Liver (tissue), 9 donors: Measurements from ENCODE around the gene MYO3B. TPM values are rescaled to one million over a fixed set of nuclear protein-coding genes. Genes with fewer than 3 reads are reported as not detected.

Experiments
- DNase-seq: peaks from one replicate; pipeline ENCODE4 v3.0.0-alpha.2; 2017; ENCODE audit warnings: low spot score
- H3K27ac ChIP-seq, 2 donors: one replicate each; pipeline ENCODE4 v1.7.0; 2013; ENCODE audit warnings: inconsistent platforms in 2 of 2, low read length in 2 of 2, control low read depth in 1 of 2, low read depth in 1 of 2, mild to moderate bottlenecking in 1 of 2
- H3K27me3 ChIP-seq, 4 donors: one replicate each; pipeline versions ENCODE4 v1.6.1 to v1.7.0; 2013; ENCODE audit warnings: low read length in 3 of 4, inconsistent platforms in 1 of 4, mild to moderate bottlenecking in 1 of 4, moderate library complexity in 1 of 4; ENCODE audit not compliant: control insufficient read depth in 4 of 4, insufficient read depth in 4 of 4
- H3K36me3 ChIP-seq, 4 donors: one replicate each; pipeline versions ENCODE4 v1.6.1 to v1.7.0; 2013; ENCODE audit warnings: low read length in 3 of 4, mild to moderate bottlenecking in 3 of 4, low read depth in 1 of 4, moderate library complexity in 1 of 4; ENCODE audit not compliant: control insufficient read depth in 4 of 4, insufficient read depth in 3 of 4
- H3K4me1 ChIP-seq, 4 donors: one replicate each; pipeline versions ENCODE4 v1.6.1 to v1.7.0; 2013; ENCODE audit warnings: low read length in 3 of 4, mild to moderate bottlenecking in 3 of 4, moderate library complexity in 1 of 4; ENCODE audit not compliant: control insufficient read depth in 4 of 4, insufficient read depth in 4 of 4
- H3K4me3 ChIP-seq, 3 donors: one replicate each; pipeline versions ENCODE4 v1.6.1 to v1.7.0; 2013; ENCODE audit warnings: low read length in 3 of 3, control low read depth in 1 of 3, low read depth in 1 of 3, mild to moderate bottlenecking in 1 of 3
- H3K9ac ChIP-seq, 2 donors: one replicate each; pipeline ENCODE4 v1.7.0; 2013; ENCODE audit warnings: low read length in 2 of 2, mild to moderate bottlenecking in 2 of 2, moderate library complexity in 2 of 2, control low read depth in 1 of 2, low read depth in 1 of 2
- H3K9me3 ChIP-seq, 4 donors: one replicate each; pipeline versions ENCODE4 v1.6.1 to v1.7.0; 2013; ENCODE audit warnings: low read length in 3 of 4; ENCODE audit not compliant: control insufficient read depth in 4 of 4
- ATF3 ChIP-seq: IDR thresholded peaks from 2 replicates; pipeline ENCODE4 v1.6.1; 2016; ENCODE audit warnings: antibody characterized with exemption
- EGR1 ChIP-seq, 2 donors: IDR thresholded peaks; 2 replicates each; pipeline ENCODE4 v1.6.1; 2016 to 2018; ENCODE audit warnings: antibody characterized with exemption in 2 of 2, low read depth in 2 of 2
- FOXA1 ChIP-seq: IDR thresholded peaks from 2 replicates; pipeline ENCODE4 v1.6.1; 2016; ENCODE audit warnings: antibody characterized with exemption
- FOXA2 ChIP-seq: IDR thresholded peaks from 2 replicates; pipeline ENCODE4 v1.6.1; 2016; ENCODE audit warnings: antibody characterized with exemption
- GABPA ChIP-seq, 2 donors: IDR thresholded peaks in 1 of 2; conservative IDR thresholded peaks in 1 of 2; 2 replicates each; pipeline ENCODE4 v1.6.1; 2016; ENCODE audit warnings: antibody characterized with exemption in 2 of 2, mild to moderate bottlenecking in 1 of 2, moderate library complexity in 1 of 2
- HNF4A ChIP-seq, 2 donors: conservative IDR thresholded peaks; 2 replicates each; pipeline ENCODE4 v1.6.1; 2016; ENCODE audit warnings: antibody characterized with exemption in 2 of 2, mild to moderate bottlenecking in 2 of 2
- HNF4G ChIP-seq: IDR thresholded peaks from 2 replicates; pipeline ENCODE4 v1.6.1; 2016; ENCODE audit warnings: antibody characterized with exemption
- JUND ChIP-seq, 2 donors: IDR thresholded peaks; 2 replicates each; pipeline ENCODE4 v1.6.1; 2016; ENCODE audit warnings: antibody characterized with exemption in 2 of 2
- NR2F2 ChIP-seq: IDR thresholded peaks from 2 replicates; pipeline ENCODE4 v1.6.1; 2016; ENCODE audit warnings: antibody characterized with exemption
- RAD21 ChIP-seq, 2 donors: IDR thresholded peaks; 2 replicates each; pipeline ENCODE4 v1.6.1; 2016; ENCODE audit warnings: antibody characterized with exemption in 2 of 2, mild to moderate bottlenecking in 2 of 2
- REST ChIP-seq: IDR thresholded peaks from 2 replicates; pipeline ENCODE4 v1.6.1; 2016; ENCODE audit warnings: antibody characterized with exemption, mild to moderate bottlenecking
- RXRA ChIP-seq, 2 donors: IDR thresholded peaks; 2 replicates each; pipeline ENCODE4 v1.6.1; 2017 to 2018; ENCODE audit warnings: antibody characterized with exemption in 2 of 2, mild to moderate bottlenecking in 1 of 2
- SP1 ChIP-seq: IDR thresholded peaks from 2 replicates; pipeline ENCODE4 v1.6.1; 2018; ENCODE audit warnings: antibody characterized with exemption, mild to moderate bottlenecking
- TAF1 ChIP-seq: conservative IDR thresholded peaks from 2 replicates; pipeline ENCODE4 v1.6.1; 2016; ENCODE audit warnings: antibody characterized with exemption, mild to moderate bottlenecking
- YY1 ChIP-seq: IDR thresholded peaks from 2 replicates; pipeline ENCODE4 v1.6.1; 2016; ENCODE audit warnings: antibody characterized with exemption, mild to moderate bottlenecking
- WGBS: extraction: QIAGEN DNeasy Blood & Tissue Kit; methylation state at CpG from one replicate; pipeline ENCODE4 v1.1.7; 2013; 5-methylcytosine and 5-hydroxymethylcytosine counted together
- polyA plus RNA-seq, 2 donors: library from polyadenylated mRNA; stranded (reverse) in 1 of 2; unstranded in 1 of 2; fragments of 200-250 nt in 1 of 2; fragments of >200 nt in 1 of 2; fragmentation: Nextera tagmentation in 1 of 2; extraction: Ambion mirVana in 1 of 2; gene quantifications; one replicate each; pipeline versions ENCODE4 v1.2.1 to v1.2.3, GENCODE V29; 2013 to 2015
- total RNA-seq, 2 donors: library from RNA; depleted of rRNA; stranded (reverse); fragments of >200 nt; gene quantifications; one replicate each; pipeline ENCODE4 v1.2.3, GENCODE V29; 2014
- TF ChIP-seq, protein P1 (sequence below): IDR thresholded peaks from 2 replicates; pipeline ENCODE4 v1.6.1; 2016; ENCODE audit warnings: antibody characterized with exemption
- TF ChIP-seq, protein P2 (sequence below): IDR thresholded peaks from 2 replicates; pipeline ENCODE4 v1.6.1; 2016; ENCODE audit warnings: antibody characterized with exemption
- TF ChIP-seq, protein P3 (sequence below): fragments of 150-350 bp; IDR thresholded peaks from 2 replicates; pipeline ENCODE4 v1.5.1; 2017; ENCODE audit warnings: improper control_type of control experiment, low read depth, low read length; ENCODE audit not compliant: missing input control
- donor health status: healthy.
- donor health status: healthy.
- donor health status: healthy.
- donor health status: healthy.
- donor health status: healthy.

The MYO3B gene
- total and polyA plus RNA-seq, 4 donors, result under 0.01 to 0.05 TPM; not detected in 2

GRCh38 chr2:170405326-170405725 lies 227.4 kb downstream of the MYO3B start:
- Histone ChIP-seq H3K27me3 (no peaks in the 10 kb centered on the region), H3K4me3 (no peak overlapping the region), H3K36me3 (no peaks in the 10 kb centered on the region), H3K27ac (no peak overlapping the region), H3K9me3 (no peaks in the 10 kb centered on the region), H3K4me1 (peaks cover 0 to 3% (median under 1%) of the 10 kb centered on the region in 4 donors), H3K9ac (no peak overlapping the region)
- 83% methylated on average over 2 of the region's 2 CpGs for WGBS
- TF ChIP-seq HNF4A (conservative IDR thresholded peaks at IDR 0.05), result no peak
- TF ChIP-seq YY1, result no peak
- no peak for TF ChIP-seq EGR1 (IDR thresholded peaks at IDR 0.05; ENCODE audit: low read depth in 2 of 2)
- no peak for TF ChIP-seq TAF1
- DNase-seq, result no peak

- WGBS, result 37% methylated on average over 6 of the region's 6 CpGs
- no peaks in the 10 kb centered on the region for H3K9me3 ChIP-seq
- DNase-seq, result no peak
- no peak overlapping the region for H3K9ac ChIP-seq
- H3K4me3 ChIP-seq, result no peak overlapping the region
- H3K27me3 ChIP-seq, result no peaks in the 10 kb centered on the region
- TF ChIP-seq REST (no peak), YY1 (no peak), HNF4G (no peak), SP1 (no peak), GABPA (IDR thresholded peaks at IDR 0.05 in 1 of 2, conservative IDR thresholded peaks at IDR 0.05 in 1 of 2) (no peak), FOXA1 (no peak), RAD21 (IDR thresholded peaks at IDR 0.05) (no peak), RXRA (IDR thresholded peaks at IDR 0.05) (no peak), JUND (IDR thresholded peaks at IDR 0.05) (no peak), EGR1 (IDR thresholded peaks at IDR 0.05; ENCODE audit: low read depth in 2 of 2) (no peak), FOXA2 (no peak), TAF1 (no peak), NR2F2 (no peak), ATF3 (no peak), HNF4A (conservative IDR thresholded peaks at IDR 0.05) (no peak)
- TF ChIP-seq, protein P1, sequence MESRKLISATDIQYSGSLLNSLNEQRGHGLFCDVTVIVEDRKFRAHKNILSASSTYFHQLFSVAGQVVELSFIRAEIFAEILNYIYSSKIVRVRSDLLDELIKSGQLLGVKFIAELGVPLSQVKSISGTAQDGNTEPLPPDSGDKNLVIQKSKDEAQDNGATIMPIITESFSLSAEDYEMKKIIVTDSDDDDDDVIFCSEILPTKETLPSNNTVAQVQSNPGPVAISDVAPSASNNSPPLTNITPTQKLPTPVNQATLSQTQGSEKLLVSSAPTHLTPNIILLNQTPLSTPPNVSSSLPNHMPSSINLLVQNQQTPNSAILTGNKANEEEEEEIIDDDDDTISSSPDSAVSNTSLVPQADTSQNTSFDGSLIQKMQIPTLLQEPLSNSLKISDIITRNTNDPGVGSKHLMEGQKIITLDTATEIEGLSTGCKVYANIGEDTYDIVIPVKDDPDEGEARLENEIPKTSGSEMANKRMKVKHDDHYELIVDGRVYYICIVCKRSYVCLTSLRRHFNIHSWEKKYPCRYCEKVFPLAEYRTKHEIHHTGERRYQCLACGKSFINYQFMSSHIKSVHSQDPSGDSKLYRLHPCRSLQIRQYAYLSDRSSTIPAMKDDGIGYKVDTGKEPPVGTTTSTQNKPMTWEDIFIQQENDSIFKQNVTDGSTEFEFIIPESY, result no peak
- TF ChIP-seq, protein P2, sequence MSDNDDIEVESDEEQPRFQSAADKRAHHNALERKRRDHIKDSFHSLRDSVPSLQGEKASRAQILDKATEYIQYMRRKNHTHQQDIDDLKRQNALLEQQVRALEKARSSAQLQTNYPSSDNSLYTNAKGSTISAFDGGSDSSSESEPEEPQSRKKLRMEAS, result no peak
- TF ChIP-seq, protein P3, sequence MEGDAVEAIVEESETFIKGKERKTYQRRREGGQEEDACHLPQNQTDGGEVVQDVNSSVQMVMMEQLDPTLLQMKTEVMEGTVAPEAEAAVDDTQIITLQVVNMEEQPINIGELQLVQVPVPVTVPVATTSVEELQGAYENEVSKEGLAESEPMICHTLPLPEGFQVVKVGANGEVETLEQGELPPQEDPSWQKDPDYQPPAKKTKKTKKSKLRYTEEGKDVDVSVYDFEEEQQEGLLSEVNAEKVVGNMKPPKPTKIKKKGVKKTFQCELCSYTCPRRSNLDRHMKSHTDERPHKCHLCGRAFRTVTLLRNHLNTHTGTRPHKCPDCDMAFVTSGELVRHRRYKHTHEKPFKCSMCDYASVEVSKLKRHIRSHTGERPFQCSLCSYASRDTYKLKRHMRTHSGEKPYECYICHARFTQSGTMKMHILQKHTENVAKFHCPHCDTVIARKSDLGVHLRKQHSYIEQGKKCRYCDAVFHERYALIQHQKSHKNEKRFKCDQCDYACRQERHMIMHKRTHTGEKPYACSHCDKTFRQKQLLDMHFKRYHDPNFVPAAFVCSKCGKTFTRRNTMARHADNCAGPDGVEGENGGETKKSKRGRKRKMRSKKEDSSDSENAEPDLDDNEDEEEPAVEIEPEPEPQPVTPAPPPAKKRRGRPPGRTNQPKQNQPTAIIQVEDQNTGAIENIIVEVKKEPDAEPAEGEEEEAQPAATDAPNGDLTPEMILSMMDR, result no peak
- H3K4me1 ChIP-seq, result peaks cover 0 to 3% (median under 1%) of the 10 kb centered on the region in 4 donors
- no peak overlapping the region for H3K27ac ChIP-seq
- no peaks in the 10 kb centered on the region for H3K36me3 ChIP-seq
These were observed 230.7 kb downstream of the MYO3B start for GRCh38 chr2:170408461-170409163.
